Measurements from ENCODE around the gene CDH3.

Gene CDH3

DNA sequence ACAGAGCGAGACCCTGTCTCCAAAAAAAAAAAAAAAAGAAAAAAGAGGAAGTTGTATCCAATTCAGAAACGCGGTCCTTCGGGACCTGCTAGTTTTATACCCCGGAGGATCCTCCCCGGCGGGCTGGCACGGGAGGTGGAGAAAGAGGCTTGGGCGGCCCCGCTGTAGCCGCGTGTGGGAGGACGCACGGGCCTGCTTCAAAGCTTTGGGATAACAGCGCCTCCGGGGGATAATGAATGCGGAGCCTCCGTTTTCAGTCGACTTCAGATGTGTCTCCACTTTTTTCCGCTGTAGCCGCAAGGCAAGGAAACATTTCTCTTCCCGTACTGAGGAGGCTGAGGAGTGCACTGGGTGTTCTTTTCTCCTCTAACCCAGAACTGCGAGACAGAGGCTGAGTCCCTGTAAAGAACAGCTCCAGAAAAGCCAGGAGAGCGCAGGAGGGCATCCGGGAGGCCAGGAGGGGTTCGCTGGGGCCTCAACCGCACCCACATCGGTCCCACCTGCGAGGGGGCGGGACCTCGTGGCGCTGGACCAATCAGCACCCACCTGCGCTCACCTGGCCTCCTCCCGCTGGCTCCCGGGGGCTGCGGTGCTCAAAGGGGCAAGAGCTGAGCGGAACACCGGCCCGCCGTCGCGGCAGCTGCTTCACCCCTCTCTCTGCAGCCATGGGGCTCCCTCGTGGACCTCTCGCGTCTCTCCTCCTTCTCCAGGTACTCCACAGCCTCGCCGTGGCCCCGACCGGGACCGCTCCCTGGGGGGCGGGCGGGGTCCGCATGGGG, at the start of gene CDH3:
Gene CDH3, plus strand, starts transcription at position 596 of the 779 bp plus-strand sequence. Its CDS starts 70 bp downstream, at position 666.
- no peak for FAIRE-seq

DNA sequence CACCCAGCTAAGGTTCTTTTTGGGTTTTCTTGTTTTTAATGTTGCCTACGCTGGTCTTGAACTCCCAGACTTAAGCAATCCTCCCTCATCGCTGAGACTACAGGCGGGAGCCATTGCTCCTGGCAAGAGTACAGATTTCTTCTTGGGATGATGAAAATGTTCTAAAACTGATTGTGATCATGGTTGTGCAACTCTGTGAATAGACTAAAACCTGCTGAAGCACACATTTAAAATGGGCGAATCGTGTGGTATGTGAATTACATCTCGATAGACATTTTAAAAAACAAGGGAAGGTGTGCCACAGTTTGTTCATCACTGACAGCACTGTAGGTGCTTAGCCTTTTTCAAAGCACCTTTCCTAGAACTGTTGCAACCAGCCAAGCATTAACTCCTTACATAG, 48.8 kb upstream of the CDH3 start:
- FAIRE-seq = no peak

DNA sequence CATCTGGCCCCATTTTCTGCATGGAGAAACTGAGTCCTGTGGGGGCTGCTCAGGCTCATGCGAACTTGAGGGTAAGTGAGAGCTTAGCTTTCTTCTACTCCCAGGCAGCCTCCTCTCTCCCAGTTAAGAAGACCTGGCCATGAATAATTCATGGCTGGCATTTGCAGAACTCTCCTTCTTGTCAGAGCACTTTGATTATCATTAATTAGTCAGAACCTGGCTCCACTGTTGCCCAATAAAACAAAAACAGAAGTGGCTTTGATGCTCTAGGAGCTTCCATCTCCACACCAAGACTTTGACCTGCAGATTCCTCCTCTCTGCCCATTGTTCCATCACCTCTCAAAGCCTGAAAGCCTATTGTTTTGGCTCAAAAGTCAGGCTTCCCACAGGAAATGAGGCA, 45.5 kb upstream of the CDH3 start:
- FAIRE-seq = no peak

DNA sequence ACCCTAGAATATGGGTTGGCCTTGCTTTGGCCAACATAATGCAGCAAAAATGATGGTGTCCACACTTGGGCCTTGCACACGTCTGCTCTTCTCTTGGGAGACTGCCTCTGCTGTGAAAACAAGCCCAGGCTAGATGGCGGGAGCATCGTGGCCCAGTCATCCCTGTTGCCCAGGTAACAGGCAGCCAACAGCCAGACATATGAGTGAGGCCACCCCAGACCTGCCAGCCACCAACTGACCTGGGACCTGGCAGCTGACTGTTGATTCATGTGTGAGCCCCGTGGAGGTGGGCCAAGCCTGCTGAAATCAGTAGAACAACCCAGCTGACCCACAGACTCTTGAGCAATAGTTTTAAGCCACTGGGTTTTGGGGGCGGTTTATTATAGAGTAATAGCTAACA, 39.4 kb upstream of the CDH3 start:
- no peak for FAIRE-seq

DNA sequence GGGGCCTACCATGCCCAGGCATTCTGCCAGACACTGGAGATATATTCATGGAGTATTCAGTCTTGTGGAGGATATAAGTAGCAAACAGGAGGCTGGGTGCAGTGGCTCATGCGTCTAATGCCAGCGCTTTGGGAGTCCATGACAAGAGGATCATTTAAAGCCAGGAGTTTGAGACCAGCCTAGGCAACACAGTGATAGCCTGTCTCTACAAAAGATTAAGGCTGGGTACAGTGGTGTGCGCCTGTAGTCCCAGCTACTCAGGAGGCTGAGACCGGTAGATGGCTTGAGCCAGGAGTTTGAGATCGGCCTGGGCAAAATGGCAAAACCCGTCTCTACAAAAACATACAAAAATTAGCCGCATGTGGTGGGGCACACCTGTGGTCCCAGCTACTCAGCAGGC, 37.7 kb upstream of the CDH3 start:
- no peak for FAIRE-seq

DNA sequence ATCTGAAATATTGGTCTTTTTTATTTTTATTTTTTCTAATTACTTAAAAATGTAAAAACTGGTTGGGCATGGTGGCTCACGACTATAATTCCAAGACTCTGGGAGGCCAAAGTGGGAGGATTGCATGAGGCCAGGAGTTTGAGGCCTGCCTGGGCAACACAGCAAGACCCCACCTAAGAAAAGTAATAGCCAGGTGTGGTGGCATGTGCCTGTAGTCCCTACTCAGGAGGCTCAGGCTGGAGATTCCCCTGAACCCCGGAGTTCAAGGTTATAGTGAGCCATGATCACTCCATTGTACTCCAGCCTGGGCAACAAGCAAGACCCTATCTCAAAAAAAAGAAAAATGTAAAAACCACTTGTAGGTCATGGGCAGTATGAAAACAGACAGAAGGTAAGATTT, 36.8 kb upstream of the CDH3 start:
- no peak for FAIRE-seq

DNA sequence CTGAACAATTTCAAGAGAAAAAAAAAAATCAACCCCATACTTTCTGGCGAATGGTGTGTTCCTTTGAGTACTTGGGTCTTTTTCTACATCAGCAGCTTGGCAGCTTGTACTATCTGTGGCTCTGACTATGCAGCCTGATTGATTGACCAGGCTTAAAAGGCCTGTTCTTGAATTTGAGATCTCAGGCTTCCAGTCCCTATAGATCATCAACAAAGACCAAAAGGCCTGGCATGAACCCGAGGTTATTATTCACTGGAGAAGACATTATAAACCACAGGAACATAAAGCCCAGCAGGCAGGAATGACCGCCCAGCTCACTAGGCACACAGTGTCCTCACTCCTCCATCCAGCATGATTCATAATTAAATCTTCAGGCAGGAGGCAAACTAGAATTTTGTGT, 32.1 kb upstream of the CDH3 start:
- no peak for FAIRE-seq

DNA sequence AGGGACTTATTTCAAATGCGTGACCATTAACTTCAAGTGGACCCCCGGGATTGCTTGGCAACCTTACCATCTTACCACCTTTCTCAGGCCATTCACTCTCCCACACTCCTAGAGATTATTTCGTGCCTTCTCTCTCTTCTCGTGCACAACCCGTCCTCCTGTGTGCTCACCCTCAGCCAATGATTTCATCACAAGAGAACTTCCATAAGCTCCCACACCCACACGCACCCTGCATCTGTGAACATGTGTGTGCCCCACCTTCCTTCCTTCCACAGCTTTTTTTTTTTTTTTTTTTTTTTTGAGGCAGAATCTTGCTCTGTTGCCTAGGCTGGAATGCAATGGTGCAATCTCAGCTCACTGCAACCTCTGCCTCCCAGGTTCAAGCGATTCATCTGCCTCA, 27.4 kb upstream of the CDH3 start:
- FAIRE-seq = no peak

DNA sequence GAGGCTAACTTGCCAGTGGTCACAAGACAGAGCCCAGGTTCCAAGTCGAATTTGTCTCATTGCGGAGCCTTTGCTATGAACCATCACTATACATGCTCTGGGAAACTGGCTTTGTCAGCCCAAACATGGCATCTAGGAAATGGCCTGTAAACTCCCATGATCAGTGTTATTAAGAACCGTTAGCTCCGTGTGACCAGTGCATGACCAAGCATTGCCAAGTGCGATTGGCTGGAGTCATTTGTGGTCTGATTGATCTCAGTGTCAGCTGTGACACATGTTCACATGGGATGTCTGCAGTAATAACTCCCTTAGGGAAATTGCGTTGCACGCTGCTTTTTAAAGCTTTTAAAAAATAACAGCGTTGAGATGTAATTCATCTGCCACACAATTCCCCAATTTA, 18.6 kb upstream of the CDH3 start:
- FAIRE-seq = no peak

DNA sequence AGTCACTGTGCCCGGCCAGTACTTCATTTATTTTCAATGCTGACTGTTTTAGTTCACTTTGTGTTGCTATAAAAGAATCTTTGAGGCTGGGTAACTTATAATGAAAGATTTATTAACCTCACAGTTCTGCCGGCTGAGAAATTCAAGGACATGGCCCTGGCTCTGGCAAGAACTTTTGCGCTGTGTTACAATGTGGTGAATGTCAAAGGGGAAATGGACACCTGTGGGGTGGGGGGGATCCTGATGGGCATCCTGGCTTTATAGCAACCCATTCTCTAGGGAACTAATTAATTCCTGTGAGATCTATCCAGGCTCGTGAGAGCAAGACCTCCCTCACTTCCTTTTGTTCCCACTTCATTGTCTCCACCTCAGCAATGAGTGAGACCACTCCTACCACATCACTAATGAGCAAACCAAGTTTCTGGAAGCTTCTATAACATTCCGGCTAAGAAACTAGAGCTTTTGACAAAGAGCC, 17.1 kb upstream of the CDH3 start:
- no peak for FAIRE-seq

DNA sequence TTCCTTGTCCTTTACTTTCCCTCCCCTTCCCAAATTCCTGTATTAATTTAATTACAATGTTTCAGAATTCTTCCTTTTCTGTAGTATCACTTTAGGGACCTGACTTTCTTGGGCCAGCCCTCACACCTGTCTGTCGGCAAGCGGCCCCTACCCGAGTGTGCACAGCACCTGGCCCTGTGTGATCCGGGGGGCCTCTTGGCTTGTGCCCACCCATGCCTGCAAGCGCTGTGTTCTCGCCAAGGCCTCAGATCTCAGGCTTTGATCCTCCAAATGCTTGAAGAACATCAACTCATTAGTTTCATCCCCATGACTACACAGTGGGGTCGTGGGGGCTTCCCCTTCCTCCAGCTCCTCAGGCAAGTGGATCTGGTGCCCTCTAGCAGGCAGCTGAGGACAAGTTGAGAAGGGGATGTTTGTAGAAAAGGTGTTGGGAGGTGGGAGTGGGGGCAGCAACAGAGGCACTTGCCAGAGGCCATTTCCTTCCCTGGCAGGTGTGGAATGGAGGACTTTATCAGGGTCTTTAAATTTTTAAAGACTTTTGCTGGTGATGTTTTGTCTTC, 15.7 kb upstream of the CDH3 start:
- FAIRE-seq = no peak

DNA sequence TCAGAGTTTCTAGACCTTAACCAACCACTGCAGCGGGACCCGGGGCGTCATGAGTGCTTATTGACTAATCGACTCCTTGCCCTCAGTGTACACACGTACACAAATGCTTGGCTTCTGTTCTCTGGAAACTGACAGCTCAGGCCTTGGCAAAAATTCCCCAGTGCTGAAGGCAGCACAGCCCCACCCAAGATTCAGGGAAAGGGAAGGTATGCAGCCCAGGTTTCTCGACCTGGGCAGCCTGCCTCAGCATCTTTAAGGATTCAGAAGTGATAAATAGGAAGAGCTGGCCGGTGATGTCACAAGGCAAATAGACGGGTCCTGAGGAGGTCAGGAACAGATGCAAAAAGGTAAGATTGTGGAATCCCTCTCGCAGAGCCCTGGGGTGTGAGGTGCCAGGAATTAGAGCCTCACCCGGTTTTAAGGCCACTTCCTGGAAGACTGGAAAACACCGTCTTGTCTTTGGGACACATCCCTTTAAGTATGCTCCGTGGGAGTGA, 9.0 kb upstream of the CDH3 start:
- FAIRE-seq = no peak

DNA sequence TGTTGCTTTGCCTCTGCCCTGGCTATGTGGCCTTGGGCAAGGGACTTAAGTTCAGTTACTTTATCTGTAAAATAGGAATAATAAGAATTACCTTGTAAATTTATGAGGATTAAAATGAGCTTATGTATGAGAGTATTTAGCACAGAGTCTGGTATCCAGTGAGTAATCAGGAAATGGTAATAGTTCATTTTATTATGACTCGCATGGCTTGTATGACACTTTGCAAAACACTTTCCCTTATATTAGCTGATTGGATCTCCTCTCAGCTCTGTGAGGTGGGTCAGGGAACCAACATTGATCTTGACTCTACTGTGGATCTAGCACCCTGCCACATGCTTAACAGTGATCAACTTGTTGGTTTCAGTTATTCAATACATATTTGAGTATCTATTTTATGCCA, 8.3 kb upstream of the CDH3 start:
- FAIRE-seq = no peak

DNA sequence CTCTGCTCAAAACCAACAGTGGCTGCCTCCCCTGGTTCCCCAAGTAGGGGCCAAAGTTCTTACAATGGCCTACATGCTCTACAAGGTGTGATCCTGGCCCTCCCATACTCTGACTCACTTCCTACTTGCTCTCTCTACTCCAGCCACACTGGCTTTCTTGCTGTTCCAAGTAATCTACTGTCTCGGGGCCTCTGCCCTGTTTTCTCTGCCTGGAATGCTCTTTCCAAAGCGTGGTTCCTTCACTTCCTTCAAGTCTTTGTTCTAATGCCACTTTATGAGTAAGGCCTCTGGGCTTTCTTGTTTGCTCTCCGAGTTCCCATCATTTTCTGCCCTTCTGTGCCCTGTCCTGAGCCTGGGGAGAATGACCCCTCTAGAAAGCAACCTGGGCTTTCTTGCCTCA, 4.1 kb upstream of the CDH3 start:
- no peak for FAIRE-seq

DNA sequence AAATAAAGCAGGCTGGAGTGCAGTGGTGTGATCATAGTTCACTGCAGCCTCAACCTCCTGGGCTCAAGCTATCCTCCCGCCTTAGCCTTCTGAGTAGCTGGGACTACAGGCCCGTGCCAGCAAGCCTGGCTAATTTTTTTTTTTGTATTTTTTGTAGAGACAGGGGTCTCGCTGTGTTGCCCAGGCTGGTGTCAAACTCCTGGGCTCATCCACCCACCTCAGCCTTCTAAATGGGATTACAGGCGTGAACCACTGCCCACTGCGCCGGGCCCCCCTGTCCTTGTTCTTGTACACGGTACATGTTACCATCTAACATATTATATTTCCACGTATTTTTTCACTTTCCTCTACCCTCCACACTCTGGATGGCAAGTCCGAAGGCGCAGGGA, 3.1 kb upstream of the CDH3 start:
- no peak for FAIRE-seq

DNA sequence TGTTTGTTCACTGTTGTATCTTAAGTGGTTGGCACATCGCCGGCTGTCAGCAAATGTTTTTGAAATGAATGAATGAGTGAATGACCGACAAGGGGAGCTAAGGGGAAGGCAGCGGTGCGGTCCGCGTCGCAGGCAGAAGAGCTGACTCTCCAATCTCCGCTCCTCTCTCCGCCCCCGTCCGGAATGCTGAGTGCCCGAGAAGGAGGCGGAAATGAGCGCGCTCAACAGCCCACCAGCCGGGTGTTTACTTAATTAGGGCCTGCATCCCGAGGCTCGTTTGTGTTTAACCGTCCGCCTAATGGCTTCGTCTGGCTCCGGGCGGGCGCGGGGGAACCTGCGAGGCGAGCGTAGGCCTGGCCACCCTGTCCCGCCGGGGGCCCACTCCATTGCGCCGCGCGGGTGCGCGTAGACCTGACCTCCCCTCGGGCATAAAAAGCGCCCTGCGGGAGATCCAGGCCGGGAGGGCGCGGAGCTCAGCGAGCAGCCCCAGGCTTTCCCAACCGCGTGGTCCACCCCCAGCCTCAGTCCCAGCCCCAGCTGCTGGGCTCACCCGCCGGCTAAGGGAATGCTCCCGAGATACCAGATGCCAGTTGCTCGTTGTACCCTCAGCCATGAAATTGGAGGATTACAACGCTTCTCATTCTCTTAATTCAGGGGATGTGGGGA, 2.5 kb upstream of the CDH3 start:
- FAIRE-seq = no peak

DNA sequence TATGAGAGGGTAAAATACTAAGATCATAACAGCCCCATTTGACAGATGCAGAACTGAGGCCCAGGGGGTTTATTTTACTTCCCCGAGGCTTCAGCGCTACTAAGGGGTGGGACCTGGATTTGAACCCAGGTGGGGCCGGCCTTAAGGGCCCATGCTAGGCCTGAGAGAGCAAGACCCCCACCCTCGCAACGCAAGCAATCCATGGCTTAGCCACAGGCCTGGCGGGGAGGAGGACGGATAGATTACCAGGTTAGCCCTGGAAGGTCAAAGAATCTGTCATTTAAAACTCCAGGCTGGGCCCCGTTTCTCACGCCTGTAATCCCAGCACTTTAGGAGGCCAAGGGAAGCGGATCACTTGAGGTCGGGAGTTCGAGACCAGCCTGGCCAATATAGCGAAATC, 1.9 kb upstream of the CDH3 start:
- no peak for FAIRE-seq

DNA sequence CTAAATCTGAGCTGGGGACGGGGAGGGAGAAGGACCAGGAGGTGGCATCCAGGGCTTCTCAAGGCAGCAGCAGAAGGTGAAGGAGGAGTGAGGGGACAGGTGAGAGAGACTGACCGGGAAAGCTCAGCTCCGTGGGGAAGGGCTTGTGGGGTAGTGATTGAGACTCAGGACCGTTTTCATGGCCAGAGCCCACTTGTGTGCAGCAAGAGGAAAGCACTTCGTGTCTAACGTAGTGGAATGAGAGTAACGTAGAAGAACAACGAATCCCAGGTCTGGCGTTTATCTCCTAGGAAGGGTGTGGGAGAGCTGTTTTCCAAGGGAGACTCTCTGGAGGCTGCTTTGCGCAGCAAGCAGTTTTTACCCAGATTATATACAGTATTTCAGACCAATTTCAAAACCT, 1.3 kb upstream of the CDH3 start:
- FAIRE-seq = no peak

DNA sequence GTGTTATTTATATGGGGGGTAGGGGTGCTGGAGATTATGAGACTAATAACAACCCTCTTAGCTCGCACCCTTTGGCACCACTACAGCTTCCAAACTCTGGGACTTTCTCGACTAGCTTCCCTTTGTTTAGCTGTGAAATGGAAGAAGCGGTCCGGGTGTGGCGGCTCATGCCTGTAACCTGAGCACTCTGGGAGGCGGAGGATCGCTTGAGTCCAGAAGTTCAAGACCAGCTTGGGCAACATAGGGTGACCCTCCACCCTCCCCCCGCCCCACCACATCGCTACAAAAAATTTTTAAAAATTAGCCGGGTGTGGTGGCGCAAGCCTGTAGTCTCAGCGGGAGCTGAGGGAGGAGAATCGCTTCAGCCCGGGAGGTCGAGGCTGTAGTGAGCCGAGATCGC, 814 bp upstream of the CDH3 start:
- no peak for FAIRE-seq

DNA sequence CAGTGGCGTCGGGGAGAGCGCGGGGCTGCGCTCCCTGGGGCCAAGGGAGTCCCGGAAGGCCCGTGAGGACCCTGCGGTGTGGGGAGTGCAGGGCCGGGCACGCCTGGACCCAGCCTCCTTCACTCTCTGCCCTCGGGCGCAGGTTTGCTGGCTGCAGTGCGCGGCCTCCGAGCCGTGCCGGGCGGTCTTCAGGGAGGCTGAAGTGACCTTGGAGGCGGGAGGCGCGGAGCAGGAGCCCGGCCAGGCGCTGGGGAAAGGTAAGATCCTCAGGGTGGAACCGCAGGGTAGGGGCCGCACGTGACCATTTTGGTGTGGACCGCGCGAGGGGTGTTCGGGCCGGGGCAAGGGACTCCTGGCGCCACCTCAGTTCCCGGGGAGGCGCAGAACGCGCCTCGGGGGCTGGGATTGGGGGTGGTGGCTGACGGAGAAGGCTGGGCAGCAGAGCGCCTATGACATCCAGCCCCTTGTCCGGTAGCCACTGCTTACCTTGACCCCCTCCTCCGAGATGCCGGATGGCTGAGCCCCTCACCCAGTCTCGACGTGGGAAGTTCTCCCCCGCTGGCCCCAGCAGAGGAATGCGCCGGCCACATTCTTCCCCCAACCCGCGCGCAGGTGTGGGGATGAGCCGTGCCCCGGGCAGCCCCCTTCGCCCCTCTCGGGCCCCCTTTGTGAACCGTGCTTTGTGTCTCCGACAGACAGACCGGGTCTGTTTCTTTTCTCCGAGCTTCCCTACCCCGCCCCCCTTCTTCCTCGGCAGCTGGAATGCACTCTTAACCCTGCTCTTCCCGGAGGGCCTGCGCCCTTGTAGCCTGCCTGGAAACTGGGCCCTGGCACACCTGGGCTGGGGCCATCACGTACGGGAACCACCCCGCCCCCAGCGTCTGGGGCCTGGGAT, 631 bp downstream of the CDH3 start:
- FAIRE-seq = no peak

DNA sequence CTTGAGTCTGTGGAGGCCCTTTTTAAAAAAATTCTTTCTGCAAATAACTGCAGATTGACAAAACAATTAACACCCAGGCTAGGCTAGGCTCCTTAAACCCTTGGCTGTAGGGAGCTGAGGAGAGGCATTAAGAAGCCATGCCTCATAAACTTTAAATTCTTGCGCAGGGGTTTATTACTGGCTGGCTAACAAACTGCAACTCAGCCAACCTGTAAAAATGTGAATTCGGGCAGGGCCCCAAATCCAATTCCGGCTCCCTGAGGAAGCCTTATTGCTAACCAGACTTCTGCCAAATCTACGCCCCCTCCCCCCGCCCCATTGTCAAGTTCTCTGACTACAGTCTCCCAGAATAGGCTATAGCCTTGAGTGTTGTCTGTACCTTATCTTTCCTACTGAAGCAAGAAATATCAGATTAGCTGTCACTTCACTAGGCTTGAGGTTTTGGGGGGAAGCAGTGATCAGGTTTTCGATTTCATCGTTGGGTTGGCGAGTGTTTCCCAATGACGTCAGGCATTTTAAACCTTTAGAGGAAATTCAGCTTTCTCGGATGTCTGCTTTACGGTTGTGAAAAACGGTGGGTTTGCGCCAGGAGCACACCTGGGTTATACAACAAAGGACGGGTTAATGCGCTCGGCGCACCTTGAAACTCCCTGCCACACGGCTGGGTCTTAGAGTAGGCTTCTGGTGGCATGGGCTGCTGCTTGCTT, 2.0 kb downstream of the CDH3 start:
- FAIRE-seq = no peak

DNA sequence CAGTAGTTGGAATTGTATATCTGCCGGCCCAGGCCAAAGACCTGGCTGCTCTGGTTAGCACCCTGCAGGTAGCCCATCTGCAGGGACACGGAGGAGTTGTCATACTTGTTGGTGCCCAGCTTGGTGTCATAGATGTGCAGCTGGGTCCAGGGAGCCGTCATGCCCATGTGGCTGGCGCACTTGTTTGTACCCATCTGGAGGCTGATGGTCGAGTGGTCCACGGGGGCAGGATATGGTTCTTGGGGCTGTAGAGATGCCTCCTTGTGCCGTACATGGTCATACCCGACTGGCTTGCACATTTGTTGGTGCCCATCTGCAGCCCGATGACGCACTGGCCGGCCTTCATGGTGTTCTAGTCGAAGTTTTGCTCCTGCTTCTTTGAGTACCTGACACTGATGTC, 6.0 kb downstream of the CDH3 start:
- FAIRE-seq = no peak

DNA sequence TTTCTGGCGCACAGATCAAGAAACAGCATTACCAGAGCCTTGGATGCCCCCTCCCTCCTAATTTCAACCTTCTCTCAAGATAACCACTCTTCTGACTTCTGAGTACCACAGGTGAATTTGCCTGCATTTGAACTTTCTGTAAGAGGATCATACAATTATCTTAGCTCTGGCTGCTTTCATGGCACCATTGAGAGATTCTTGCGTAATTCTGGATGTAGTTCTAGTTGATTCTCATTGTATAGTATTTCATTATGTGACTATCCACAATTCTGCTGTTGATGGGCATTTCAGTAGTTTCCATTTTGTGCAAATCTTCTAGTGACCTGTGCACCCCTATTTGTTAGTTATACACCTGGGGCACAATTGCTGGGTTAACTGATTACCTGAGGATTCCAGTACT, 7.5 kb downstream of the CDH3 start:
- FAIRE-seq = no peak

Data from islet of Langerhans (tissue), 1 donor.